NB4 (cell line): ENCODE measurements around the gene TAF1B.

ENCODE experiments used
- CTCF ChIP-seq: IDR thresholded peaks from one replicate; pipeline ENCODE4 v1.5.1; 2012; ENCODE audit warnings: low read depth, low read length
- MYC ChIP-seq: IDR thresholded peaks from 2 replicates; pipeline ENCODE4 v1.6.1; 2011; ENCODE audit warnings: low read depth, low read length
- POLR2A ChIP-seq: IDR thresholded peaks from 2 replicates; pipeline ENCODE4 v1.6.1; 2011; ENCODE audit warnings: mild to moderate bottlenecking; ENCODE audit not compliant: insufficient read length; ENCODE audit errors: extremely low read depth

GRCh38 chr2:9800639-9800974, 42.7 kb upstream of the TAF1B start:
- TF ChIP-seq POLR2A = no peak
- no peak for TF ChIP-seq MYC
- TF ChIP-seq CTCF = no peak
